ENCODE results near the gene ACAA1. TPM values are rescaled to one million over a fixed set of nuclear protein-coding genes. Genes with fewer than 3 reads are reported as not detected.
A peak's percentile ranks its signal among the peaks of the same experiment; 100 is the strongest.

The ACAA1 gene
- 86.4 and 101 TPM in 2 replicates for polyA plus RNA-seq (2012; rRNA removed)
- 60.4 and 61.4 TPM in 2 replicates for polyA plus RNA-seq (2012; cell fraction: cytosol; rRNA removed)
- 220 and 261 TPM in 2 replicates for polyA plus RNA-seq (2012; cell fraction: nucleus; rRNA removed)

GRCh38 chr3:38136777-38137614 lies at the start of gene ACAA1:
Gene ACAA1 (minus strand): TSS chr3:38137127. CDS start chr3:38137035, 92 bp downstream.
- ChIA-PET CTCF (interaction anchor here (0.6 to 2.5 kb wide), 9 partner anchors 11 to 359 kb away, joined by 3 to 9 read pairs (median 4); partner anchors contain the start of genes EXOG and OXSR1), POLR2A (interaction anchor here (0.5 to 2.7 kb wide), 11 partner anchors 16 to 210 kb away, joined by 3 to 25 read pairs (median 3); partner anchors contain the start of genes OXSR1, PLCD1 and XYLB)
- TF ChIP-seq, protein P1, sequence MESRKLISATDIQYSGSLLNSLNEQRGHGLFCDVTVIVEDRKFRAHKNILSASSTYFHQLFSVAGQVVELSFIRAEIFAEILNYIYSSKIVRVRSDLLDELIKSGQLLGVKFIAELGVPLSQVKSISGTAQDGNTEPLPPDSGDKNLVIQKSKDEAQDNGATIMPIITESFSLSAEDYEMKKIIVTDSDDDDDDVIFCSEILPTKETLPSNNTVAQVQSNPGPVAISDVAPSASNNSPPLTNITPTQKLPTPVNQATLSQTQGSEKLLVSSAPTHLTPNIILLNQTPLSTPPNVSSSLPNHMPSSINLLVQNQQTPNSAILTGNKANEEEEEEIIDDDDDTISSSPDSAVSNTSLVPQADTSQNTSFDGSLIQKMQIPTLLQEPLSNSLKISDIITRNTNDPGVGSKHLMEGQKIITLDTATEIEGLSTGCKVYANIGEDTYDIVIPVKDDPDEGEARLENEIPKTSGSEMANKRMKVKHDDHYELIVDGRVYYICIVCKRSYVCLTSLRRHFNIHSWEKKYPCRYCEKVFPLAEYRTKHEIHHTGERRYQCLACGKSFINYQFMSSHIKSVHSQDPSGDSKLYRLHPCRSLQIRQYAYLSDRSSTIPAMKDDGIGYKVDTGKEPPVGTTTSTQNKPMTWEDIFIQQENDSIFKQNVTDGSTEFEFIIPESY (IDR thresholded peaks at IDR 0.05; ENCODE audit: borderline replicate concordance, low read depth): no peak
- no peak for TF ChIP-seq FOXJ3 (CRISPR knock-in tag; IDR thresholded peaks at IDR 0.05)
- TF ChIP-seq MXI1 (IDR thresholded peaks at IDR 0.05; ENCODE audit: low read depth, low read length): peak; percentile 37
- no peak for TF ChIP-seq RCOR1 (IDR thresholded peaks at IDR 0.05; ENCODE audit: low read length)
- TF ChIP-seq PBX3 (IDR thresholded peaks at IDR 0.05): peak; percentile 91
- no peak for TF ChIP-seq GATA2 (CRISPR knock-in tag; IDR thresholded peaks at IDR 0.05)
- no peak for TF ChIP-seq FOXM1 (IDR thresholded peaks at IDR 0.05; ENCODE audit: low read depth)
- peak; percentile 68 for TF ChIP-seq GABPA (IDR thresholded peaks at IDR 0.05; ENCODE audit: low read depth)
- peak; percentile 62 for TF ChIP-seq NRF1 (IDR thresholded peaks at IDR 0.05; ENCODE audit: low read depth, low read length)
- 0 out of 2 replicates have a peak, but pooled peaks have one; percentile 17 for TF ChIP-seq NFIC (IDR thresholded peaks at IDR 0.05; ENCODE audit: borderline replicate concordance)
- no peak for TF ChIP-seq MAX (IDR thresholded peaks at IDR 0.05; ENCODE audit: low read depth)
- no peak for TF ChIP-seq USF2 (IDR thresholded peaks at IDR 0.05; ENCODE audit: borderline replicate concordance, low read depth, low read length)
- TF ChIP-seq, protein P2, sequence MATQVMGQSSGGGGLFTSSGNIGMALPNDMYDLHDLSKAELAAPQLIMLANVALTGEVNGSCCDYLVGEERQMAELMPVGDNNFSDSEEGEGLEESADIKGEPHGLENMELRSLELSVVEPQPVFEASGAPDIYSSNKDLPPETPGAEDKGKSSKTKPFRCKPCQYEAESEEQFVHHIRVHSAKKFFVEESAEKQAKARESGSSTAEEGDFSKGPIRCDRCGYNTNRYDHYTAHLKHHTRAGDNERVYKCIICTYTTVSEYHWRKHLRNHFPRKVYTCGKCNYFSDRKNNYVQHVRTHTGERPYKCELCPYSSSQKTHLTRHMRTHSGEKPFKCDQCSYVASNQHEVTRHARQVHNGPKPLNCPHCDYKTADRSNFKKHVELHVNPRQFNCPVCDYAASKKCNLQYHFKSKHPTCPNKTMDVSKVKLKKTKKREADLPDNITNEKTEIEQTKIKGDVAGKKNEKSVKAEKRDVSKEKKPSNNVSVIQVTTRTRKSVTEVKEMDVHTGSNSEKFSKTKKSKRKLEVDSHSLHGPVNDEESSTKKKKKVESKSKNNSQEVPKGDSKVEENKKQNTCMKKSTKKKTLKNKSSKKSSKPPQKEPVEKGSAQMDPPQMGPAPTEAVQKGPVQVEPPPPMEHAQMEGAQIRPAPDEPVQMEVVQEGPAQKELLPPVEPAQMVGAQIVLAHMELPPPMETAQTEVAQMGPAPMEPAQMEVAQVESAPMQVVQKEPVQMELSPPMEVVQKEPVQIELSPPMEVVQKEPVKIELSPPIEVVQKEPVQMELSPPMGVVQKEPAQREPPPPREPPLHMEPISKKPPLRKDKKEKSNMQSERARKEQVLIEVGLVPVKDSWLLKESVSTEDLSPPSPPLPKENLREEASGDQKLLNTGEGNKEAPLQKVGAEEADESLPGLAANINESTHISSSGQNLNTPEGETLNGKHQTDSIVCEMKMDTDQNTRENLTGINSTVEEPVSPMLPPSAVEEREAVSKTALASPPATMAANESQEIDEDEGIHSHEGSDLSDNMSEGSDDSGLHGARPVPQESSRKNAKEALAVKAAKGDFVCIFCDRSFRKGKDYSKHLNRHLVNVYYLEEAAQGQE (IDR thresholded peaks at IDR 0.05; ENCODE audit: low read depth, low read length): 0 out of 2 replicates have a peak, but pooled peaks have one; percentile 9
- TF ChIP-seq EP300 (IDR thresholded peaks at IDR 0.05; ENCODE audit: borderline replicate concordance in 1 of 2, low read depth in 1 of 2, low read length in 1 of 2): no peak
- TF ChIP-seq, protein P3, sequence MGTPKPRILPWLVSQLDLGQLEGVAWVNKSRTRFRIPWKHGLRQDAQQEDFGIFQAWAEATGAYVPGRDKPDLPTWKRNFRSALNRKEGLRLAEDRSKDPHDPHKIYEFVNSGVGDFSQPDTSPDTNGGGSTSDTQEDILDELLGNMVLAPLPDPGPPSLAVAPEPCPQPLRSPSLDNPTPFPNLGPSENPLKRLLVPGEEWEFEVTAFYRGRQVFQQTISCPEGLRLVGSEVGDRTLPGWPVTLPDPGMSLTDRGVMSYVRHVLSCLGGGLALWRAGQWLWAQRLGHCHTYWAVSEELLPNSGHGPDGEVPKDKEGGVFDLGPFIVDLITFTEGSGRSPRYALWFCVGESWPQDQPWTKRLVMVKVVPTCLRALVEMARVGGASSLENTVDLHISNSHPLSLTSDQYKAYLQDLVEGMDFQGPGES (IDR thresholded peaks at IDR 0.05; ENCODE audit: low read depth, low read length): no peak
- no peak for TF ChIP-seq YY1 (IDR thresholded peaks at IDR 0.05; ENCODE audit: low read depth)
- TF ChIP-seq SIN3A (IDR thresholded peaks at IDR 0.05; ENCODE audit: borderline replicate concordance, low read depth, low read length): peak; percentile 29; the same call in 1 of the 2 replicates
- TF ChIP-seq, protein P4, sequence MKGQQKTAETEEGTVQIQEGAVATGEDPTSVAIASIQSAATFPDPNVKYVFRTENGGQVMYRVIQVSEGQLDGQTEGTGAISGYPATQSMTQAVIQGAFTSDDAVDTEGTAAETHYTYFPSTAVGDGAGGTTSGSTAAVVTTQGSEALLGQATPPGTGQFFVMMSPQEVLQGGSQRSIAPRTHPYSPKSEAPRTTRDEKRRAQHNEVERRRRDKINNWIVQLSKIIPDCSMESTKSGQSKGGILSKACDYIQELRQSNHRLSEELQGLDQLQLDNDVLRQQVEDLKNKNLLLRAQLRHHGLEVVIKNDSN (IDR thresholded peaks at IDR 0.05; ENCODE audit: borderline replicate concordance, low read depth): no peak
- peak; percentile 67 for TF ChIP-seq TAF1 (IDR thresholded peaks at IDR 0.05; ENCODE audit: borderline replicate concordance, low read depth, low read length)
- peak; percentile 97 for TF ChIP-seq POLR2AphosphoS5 (IDR thresholded peaks at IDR 0.05; ENCODE audit: low read depth, low read length)

More at GRCh38 chr3:38136777-38137614, at the start of gene ACAA1:
- WGBS (ENCODE audit: low lambda C conversion rate): under 1% methylated on average over 18 of the region's 66 CpGs
- Histone ChIP-seq H4K20me1 (ENCODE audit: insufficient read depth) (0 out of 2 replicates have a peak, but pooled peaks cover 13% of the 10 kb centered on the region), H3K4me2 (peak within 1 kb of the TSS; percentile 99), H3K9ac (peak within 1 kb of the TSS; percentile 89), H3K4me1 (ENCODE audit: control insufficient read depth in 1 of 2, insufficient read depth in 2 of 2, low read depth in 1 of 2, low read length in 1 of 2) (peaks cover 16 to 31% of the 10 kb centered on the region in 2 experiments; a peak in 2 of 4 replicates), H3K79me2 (ENCODE audit: insufficient read depth) (peaks cover 43% of the 10 kb centered on the region), H3K9me3 (no peaks in the 10 kb centered on the region), H2AFZ (ENCODE audit: low read depth) (peak within 1 kb of the TSS; percentile 99), H3K9me2 (no peaks in the 10 kb centered on the region), H3K4me3 (ENCODE audit: low read depth in 2 of 2, low read length in 1 of 2) (peak within 1 kb of the TSS; percentile 89 to 94), H3K27ac (ENCODE audit: low read depth in 2 of 2, low read length in 1 of 2) (peak within 1 kb of the TSS; percentile 89 to 91), H3K36me3 (replicated peaks in 1 of 2; ENCODE audit: control insufficient read depth in 1 of 2, insufficient read depth in 2 of 2, low read length in 1 of 2) (peaks cover 10 to 43% of the 10 kb centered on the region in 2 experiments), H3K27me3 (ENCODE audit: insufficient read depth) (no peaks in the 10 kb centered on the region), H3F3A (replicated peaks; ENCODE audit: insufficient read depth) (peaks cover 2% of the 10 kb centered on the region)
- peak; percentile 98 for DNase-seq
